ENCODE data around the gene LNPEP.

The LNPEP gene

GRCh38 chr5:96966801-96967200 is 30.9 kb downstream of the LNPEP start:
- H3K4me3 ChIP-seq (ENCODE audit: control insufficient read depth, low read depth, low read length) = no peak overlapping the region
- TF ChIP-seq, protein P1, sequence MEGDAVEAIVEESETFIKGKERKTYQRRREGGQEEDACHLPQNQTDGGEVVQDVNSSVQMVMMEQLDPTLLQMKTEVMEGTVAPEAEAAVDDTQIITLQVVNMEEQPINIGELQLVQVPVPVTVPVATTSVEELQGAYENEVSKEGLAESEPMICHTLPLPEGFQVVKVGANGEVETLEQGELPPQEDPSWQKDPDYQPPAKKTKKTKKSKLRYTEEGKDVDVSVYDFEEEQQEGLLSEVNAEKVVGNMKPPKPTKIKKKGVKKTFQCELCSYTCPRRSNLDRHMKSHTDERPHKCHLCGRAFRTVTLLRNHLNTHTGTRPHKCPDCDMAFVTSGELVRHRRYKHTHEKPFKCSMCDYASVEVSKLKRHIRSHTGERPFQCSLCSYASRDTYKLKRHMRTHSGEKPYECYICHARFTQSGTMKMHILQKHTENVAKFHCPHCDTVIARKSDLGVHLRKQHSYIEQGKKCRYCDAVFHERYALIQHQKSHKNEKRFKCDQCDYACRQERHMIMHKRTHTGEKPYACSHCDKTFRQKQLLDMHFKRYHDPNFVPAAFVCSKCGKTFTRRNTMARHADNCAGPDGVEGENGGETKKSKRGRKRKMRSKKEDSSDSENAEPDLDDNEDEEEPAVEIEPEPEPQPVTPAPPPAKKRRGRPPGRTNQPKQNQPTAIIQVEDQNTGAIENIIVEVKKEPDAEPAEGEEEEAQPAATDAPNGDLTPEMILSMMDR (IDR thresholded peaks at IDR 0.05; ENCODE audit: control insufficient read depth, insufficient read depth, low read depth, low read length, missing control alignments) = no peak
- no peak for DNase-seq (ENCODE audit: low read depth)

- TF ChIP-seq, protein P1 (IDR thresholded peaks at IDR 0.05; ENCODE audit: control insufficient read depth, insufficient read depth, low read depth, low read length, missing control alignments) = no peak
- H3K4me3 ChIP-seq (ENCODE audit: control insufficient read depth, low read depth, low read length) = no peak overlapping the region
- no peak for DNase-seq (ENCODE audit: low read depth)
Observed at GRCh38 chr5:96967400-96967799, 31.5 kb downstream of the LNPEP start.

DNA sequence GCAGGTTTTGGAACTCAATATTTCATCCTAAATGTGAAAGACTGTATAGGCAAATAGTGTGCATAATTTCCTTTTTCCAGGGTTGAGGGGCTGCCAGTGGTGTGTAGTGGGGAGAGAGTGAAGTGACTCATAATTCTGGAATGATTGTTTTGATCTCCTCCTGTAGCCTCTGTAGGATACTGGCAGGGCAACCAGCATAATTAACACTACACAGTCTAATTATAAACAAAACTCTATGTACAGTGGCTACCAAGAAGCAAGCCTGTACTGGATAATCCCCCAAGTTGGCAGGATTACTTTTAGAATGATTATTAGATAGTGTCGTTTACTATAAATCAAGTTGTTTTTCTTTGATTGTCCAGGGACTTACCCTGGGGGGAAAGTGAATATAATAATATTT is 32.2 kb downstream of the LNPEP start:
- TF ChIP-seq, protein P1 (IDR thresholded peaks at IDR 0.05; ENCODE audit: control insufficient read depth, insufficient read depth, low read depth, low read length, missing control alignments) = no peak
- H3K4me3 ChIP-seq (ENCODE audit: control insufficient read depth, low read depth, low read length) = no peak overlapping the region
- DNase-seq (ENCODE audit: low read depth) = no peak

DNA sequence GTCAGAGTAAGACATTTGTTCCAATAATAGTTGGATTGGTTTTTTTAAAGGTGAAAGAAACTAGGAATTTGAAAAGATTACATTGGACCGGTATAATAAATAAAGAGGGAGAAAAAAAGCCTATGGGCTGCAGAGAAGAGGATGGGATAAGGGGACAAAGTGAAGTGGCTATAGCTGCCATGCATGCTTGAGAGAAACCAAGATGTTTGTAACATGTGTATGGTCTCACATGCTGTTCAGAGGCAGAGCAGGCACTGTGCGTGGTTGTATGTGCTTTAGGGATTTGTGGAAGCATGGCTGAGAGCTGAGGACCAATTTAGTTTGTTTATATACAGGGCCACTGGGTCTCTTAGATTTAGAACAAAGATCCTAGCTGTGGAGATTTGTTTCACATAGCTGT is 32.7 kb downstream of the LNPEP start:
- no peak for DNase-seq (ENCODE audit: low read depth)
- H3K4me3 ChIP-seq (ENCODE audit: control insufficient read depth, low read depth, low read length) = no peak overlapping the region
- TF ChIP-seq, protein P1 (IDR thresholded peaks at IDR 0.05; ENCODE audit: control insufficient read depth, insufficient read depth, low read depth, low read length, missing control alignments) = no peak

- H3K4me3 ChIP-seq (ENCODE audit: control insufficient read depth, low read depth, low read length) = no peak overlapping the region
- TF ChIP-seq, protein P1 (IDR thresholded peaks at IDR 0.05; ENCODE audit: control insufficient read depth, insufficient read depth, low read depth, low read length, missing control alignments) = no peak
- DNase-seq (ENCODE audit: low read depth) = no peak
Observed at GRCh38 chr5:96969366-96969765, 33.5 kb downstream of the LNPEP start.

- TF ChIP-seq, protein P1 (IDR thresholded peaks at IDR 0.05; ENCODE audit: control insufficient read depth, insufficient read depth, low read depth, low read length, missing control alignments) = no peak
- H3K4me3 ChIP-seq (ENCODE audit: control insufficient read depth, low read depth, low read length) = no peak overlapping the region
- DNase-seq (ENCODE audit: low read depth) = no peak
Observed at GRCh38 chr5:96972599-96973334, 36.9 kb downstream of the LNPEP start.

All from AG09309 (cell line).